Measurements from ENCODE around the gene SYT14.

The SYT14 gene

GRCh38 chr1:210057593-210057992 is 119.6 kb downstream of the SYT14 start:
- TF ChIP-seq Cebpa-rat (IDR thresholded peaks at IDR 0.05): no peak
- H3K4me1 ChIP-seq: no peaks in the 10 kb centered on the region
- H3K9ac ChIP-seq: no peak overlapping the region
- no peak overlapping the region for H3K27ac ChIP-seq
- H3K4me2 ChIP-seq: no peak overlapping the region
- H3K36me3 ChIP-seq: no peaks in the 10 kb centered on the region
- no peaks in the 10 kb centered on the region for H3K27me3 ChIP-seq
- no peaks in the 10 kb centered on the region for H3K9me3 ChIP-seq
- H3K4me3 ChIP-seq: no peak overlapping the region
- H4K20me1 ChIP-seq: no peaks in the 10 kb centered on the region

- Histone ChIP-seq H3K4me3 (no peak overlapping the region), H3K4me2 (no peak overlapping the region), H3K9ac (no peak overlapping the region), H3K4me1 (no peaks in the 10 kb centered on the region), H3K27ac (no peak overlapping the region), H3K9me3 (no peaks in the 10 kb centered on the region), H3K36me3 (no peaks in the 10 kb centered on the region), H4K20me1 (no peaks in the 10 kb centered on the region), H3K27me3 (no peaks in the 10 kb centered on the region)
- TF ChIP-seq Cebpa-rat (IDR thresholded peaks at IDR 0.05): no peak
Observed at GRCh38 chr1:210061992-210062391, 124.0 kb downstream of the SYT14 start.

DNA sequence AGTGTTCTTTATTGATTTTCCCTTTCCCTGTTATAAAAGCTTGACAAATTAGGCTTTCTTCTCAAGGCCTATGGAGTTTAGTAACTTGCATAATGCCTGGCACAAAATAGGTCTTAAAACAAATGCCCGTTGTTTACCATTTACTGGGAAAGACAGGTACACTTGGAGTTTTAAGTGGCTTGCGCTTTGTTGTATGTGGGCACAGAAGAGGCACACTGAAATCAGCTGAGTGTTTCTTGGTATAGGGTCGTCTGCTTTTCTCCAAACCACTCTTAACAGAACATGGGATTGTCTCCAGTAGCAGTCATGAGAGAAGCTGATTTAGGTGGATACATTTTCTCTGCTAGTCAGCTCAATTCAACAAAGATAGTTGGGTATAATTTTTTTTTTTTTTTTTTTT is 132.5 kb downstream of the SYT14 start:
- Histone ChIP-seq H3K27me3 (no peaks in the 10 kb centered on the region), H3K4me2 (no peak overlapping the region), H3K9ac (no peak overlapping the region), H3K4me3 (no peak overlapping the region), H3K27ac (no peak overlapping the region), H3K4me1 (no peaks in the 10 kb centered on the region), H3K9me3 (no peaks in the 10 kb centered on the region), H3K36me3 (no peaks in the 10 kb centered on the region), H4K20me1 (no peaks in the 10 kb centered on the region)
- TF ChIP-seq Cebpa-rat (IDR thresholded peaks at IDR 0.05): no peak

GRCh38 chr1:210072129-210072528 is 134.1 kb downstream of the SYT14 start:
- Histone ChIP-seq H3K27me3 (no peaks in the 10 kb centered on the region), H3K9ac (no peak overlapping the region), H3K4me1 (no peaks in the 10 kb centered on the region), H4K20me1 (no peaks in the 10 kb centered on the region), H3K4me2 (no peak overlapping the region), H3K4me3 (no peak overlapping the region), H3K27ac (no peak overlapping the region), H3K9me3 (peaks cover 6% of the 10 kb centered on the region; the same call in 1 of the 2 replicates), H3K36me3 (no peaks in the 10 kb centered on the region)
- no peak for TF ChIP-seq Cebpa-rat (IDR thresholded peaks at IDR 0.05)

GRCh38 chr1:210072896-210073504 is 135.0 kb downstream of the SYT14 start:
- Histone ChIP-seq H3K4me2 (no peak overlapping the region), H3K27me3 (no peaks in the 10 kb centered on the region), H3K4me1 (no peaks in the 10 kb centered on the region), H3K9ac (no peak overlapping the region), H3K9me3 (peaks cover 6% of the 10 kb centered on the region; the same call in 1 of the 2 replicates), H4K20me1 (no peaks in the 10 kb centered on the region), H3K4me3 (no peak overlapping the region), H3K36me3 (no peaks in the 10 kb centered on the region), H3K27ac (no peak overlapping the region)
- no peak for TF ChIP-seq Cebpa-rat (IDR thresholded peaks at IDR 0.05)

DNA sequence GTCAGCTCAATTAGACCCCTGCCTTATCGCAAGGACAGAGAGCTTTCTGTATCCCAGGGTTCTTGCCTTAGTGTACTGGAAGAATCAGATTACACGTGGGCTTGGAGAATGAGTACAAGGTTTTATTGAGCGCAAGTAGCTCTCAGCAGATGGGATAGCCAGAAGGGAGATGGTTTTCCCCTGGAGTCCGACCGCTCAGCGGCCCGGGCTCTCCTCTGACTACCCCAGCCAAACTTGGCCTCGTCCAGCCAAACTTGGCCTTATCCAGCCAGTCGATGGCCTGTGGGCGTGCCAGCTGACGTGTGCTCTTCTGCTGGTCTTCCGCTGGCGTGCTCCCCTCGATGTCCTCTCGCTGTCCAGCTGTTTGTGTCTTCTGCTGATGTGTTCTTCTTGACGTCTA is 136.9 kb downstream of the SYT14 start:
- Histone ChIP-seq H3K4me2 (no peak overlapping the region), H3K9me3 (peaks cover 6% of the 10 kb centered on the region; the same call in 1 of the 2 replicates), H3K36me3 (no peaks in the 10 kb centered on the region), H3K27ac (no peak overlapping the region), H3K27me3 (no peaks in the 10 kb centered on the region), H3K4me1 (no peaks in the 10 kb centered on the region), H3K9ac (no peak overlapping the region), H3K4me3 (no peak overlapping the region), H4K20me1 (no peaks in the 10 kb centered on the region)
- no peak for TF ChIP-seq Cebpa-rat (IDR thresholded peaks at IDR 0.05)

DNA sequence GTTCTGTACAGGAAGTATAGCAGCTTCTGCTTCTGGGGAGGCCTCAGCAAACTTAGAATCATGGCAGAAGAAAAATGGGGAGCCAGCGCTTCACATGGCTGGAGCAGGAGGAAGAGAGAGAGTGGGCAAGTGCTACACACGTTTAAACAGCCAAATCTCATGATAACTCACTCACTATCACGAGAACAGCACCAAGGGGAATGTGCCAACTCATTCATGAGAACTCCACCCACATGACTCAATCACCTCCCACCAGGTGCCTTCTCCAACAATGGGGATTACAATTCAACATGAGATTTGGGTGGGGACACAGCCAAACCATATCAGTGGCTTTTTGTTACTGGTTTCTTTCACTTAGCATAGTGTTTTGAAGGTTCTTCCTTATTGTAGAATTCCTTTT is 138.6 kb downstream of the SYT14 start:
- no peaks in the 10 kb centered on the region for H4K20me1 ChIP-seq
- H3K4me1 ChIP-seq: no peaks in the 10 kb centered on the region
- TF ChIP-seq Cebpa-rat (IDR thresholded peaks at IDR 0.05): no peak
- H3K9me3 ChIP-seq: peaks cover 6% of the 10 kb centered on the region; the same call in 1 of the 2 replicates
- no peaks in the 10 kb centered on the region for H3K36me3 ChIP-seq
- H3K4me2 ChIP-seq: no peak overlapping the region
- H3K27me3 ChIP-seq: no peaks in the 10 kb centered on the region
- H3K4me3 ChIP-seq: no peak overlapping the region
- H3K27ac ChIP-seq: no peak overlapping the region
- no peak overlapping the region for H3K9ac ChIP-seq

DNA sequence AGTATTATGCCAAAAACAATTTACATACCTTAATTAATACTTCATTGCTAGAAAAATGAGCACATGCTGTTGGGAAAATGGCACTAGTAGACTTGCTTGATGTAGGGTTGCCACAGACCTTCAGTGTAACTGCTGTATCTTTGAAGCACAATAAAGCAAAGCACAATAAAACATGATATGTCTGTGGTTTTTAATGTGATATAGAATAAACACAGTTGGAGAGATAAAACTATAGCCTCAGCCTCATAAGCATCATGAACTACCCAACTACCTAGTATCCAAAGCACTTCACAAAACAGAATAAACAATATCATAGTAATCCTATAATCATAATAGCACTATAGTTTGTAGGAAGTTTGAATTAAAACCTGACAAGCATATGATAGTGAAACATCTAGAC is 143.5 kb downstream of the SYT14 start:
- H3K9me3 ChIP-seq: peaks cover 5% of the 10 kb centered on the region; the same call in 1 of the 2 replicates
- no peak overlapping the region for H3K4me2 ChIP-seq
- H3K4me1 ChIP-seq: no peaks in the 10 kb centered on the region
- no peak overlapping the region for H3K4me3 ChIP-seq
- no peaks in the 10 kb centered on the region for H3K36me3 ChIP-seq
- H3K9ac ChIP-seq: no peak overlapping the region
- H3K27me3 ChIP-seq: no peaks in the 10 kb centered on the region
- H3K27ac ChIP-seq: no peak overlapping the region
- H4K20me1 ChIP-seq: no peaks in the 10 kb centered on the region
- no peak for TF ChIP-seq Cebpa-rat (IDR thresholded peaks at IDR 0.05)

DNA sequence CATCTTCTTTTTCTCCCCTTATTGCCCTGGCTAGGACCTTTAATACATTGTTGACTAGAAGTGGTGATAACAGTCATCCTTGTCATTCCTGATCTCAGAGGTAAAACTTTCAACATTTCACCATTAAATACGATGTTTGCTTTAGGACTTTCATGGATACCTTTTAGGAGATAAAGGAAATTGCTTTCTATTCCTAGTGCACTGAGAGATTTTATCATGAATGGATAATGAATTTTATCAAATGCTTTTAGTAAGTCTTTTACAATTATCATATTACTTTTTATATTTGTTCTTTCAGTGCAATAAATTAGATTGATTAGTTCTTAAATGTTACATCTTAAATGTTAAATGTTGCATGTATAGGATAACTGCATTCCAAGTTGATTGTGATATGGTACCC is 147.3 kb downstream of the SYT14 start:
- Histone ChIP-seq H3K27ac (no peak overlapping the region), H4K20me1 (no peaks in the 10 kb centered on the region), H3K36me3 (no peaks in the 10 kb centered on the region), H3K4me1 (no peaks in the 10 kb centered on the region), H3K4me2 (no peak overlapping the region), H3K9ac (no peak overlapping the region), H3K9me3 (no peaks in the 10 kb centered on the region), H3K27me3 (no peaks in the 10 kb centered on the region), H3K4me3 (no peak overlapping the region)
- no peak for TF ChIP-seq Cebpa-rat (IDR thresholded peaks at IDR 0.05)

DNA sequence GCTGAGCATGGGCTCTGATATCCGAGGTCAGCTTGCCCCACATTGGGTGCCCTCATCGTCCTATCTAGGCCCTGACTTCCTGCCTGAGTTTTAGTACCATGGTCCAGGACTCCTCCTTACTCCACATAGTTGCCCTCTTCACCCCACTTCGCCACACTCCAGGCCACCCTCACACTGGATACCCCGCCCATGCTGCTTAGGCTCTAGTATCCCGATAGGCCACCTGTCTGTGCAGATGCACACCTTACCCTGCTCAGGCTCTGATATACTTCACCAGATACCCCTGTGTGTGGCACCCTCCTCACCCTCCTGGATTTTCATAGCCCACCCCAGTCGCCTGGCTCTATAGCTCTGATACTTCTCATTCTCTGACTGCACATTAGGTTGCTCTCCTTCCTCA is 149.0 kb downstream of the SYT14 start:
- H3K27ac ChIP-seq: no peak overlapping the region
- no peaks in the 10 kb centered on the region for H4K20me1 ChIP-seq
- H3K36me3 ChIP-seq: no peaks in the 10 kb centered on the region
- H3K4me2 ChIP-seq: no peak overlapping the region
- no peak for TF ChIP-seq Cebpa-rat (IDR thresholded peaks at IDR 0.05)
- no peaks in the 10 kb centered on the region for H3K27me3 ChIP-seq
- no peak overlapping the region for H3K9ac ChIP-seq
- H3K4me3 ChIP-seq: no peak overlapping the region
- no peaks in the 10 kb centered on the region for H3K9me3 ChIP-seq
- H3K4me1 ChIP-seq: no peaks in the 10 kb centered on the region

GRCh38 chr1:210089855-210090254 is 151.8 kb downstream of the SYT14 start:
- no peak overlapping the region for H3K9ac ChIP-seq
- H3K27me3 ChIP-seq: no peaks in the 10 kb centered on the region
- no peaks in the 10 kb centered on the region for H3K36me3 ChIP-seq
- H3K4me3 ChIP-seq: no peak overlapping the region
- no peak overlapping the region for H3K27ac ChIP-seq
- no peak overlapping the region for H3K4me2 ChIP-seq
- no peaks in the 10 kb centered on the region for H3K9me3 ChIP-seq
- H3K4me1 ChIP-seq: no peaks in the 10 kb centered on the region
- no peak for TF ChIP-seq Cebpa-rat (IDR thresholded peaks at IDR 0.05)
- no peaks in the 10 kb centered on the region for H4K20me1 ChIP-seq

Measured in BLaER1 (cell line).